ENCODE data around the gene FAM89B.

The FAM89B gene

GRCh38 chr11:65589444-65590239 is 17.3 kb downstream of the FAM89B start:
- no peak for TF ChIP-seq CTCF (IDR thresholded peaks at IDR 0.05; ENCODE audit: low read depth, low read length, missing control alignments)
- no peak for DNase-seq (ENCODE audit: low read depth)
- no peak overlapping the region for H3K4me3 ChIP-seq (ENCODE audit: low read depth, low read length)

GRCh38 chr11:65590240-65590738 is 18.0 kb downstream of the FAM89B start:
- no peak for TF ChIP-seq CTCF (IDR thresholded peaks at IDR 0.05; ENCODE audit: low read depth, low read length, missing control alignments)
- H3K4me3 ChIP-seq (ENCODE audit: low read depth, low read length): no peak overlapping the region
- DNase-seq (ENCODE audit: low read depth): no peak

DNA sequence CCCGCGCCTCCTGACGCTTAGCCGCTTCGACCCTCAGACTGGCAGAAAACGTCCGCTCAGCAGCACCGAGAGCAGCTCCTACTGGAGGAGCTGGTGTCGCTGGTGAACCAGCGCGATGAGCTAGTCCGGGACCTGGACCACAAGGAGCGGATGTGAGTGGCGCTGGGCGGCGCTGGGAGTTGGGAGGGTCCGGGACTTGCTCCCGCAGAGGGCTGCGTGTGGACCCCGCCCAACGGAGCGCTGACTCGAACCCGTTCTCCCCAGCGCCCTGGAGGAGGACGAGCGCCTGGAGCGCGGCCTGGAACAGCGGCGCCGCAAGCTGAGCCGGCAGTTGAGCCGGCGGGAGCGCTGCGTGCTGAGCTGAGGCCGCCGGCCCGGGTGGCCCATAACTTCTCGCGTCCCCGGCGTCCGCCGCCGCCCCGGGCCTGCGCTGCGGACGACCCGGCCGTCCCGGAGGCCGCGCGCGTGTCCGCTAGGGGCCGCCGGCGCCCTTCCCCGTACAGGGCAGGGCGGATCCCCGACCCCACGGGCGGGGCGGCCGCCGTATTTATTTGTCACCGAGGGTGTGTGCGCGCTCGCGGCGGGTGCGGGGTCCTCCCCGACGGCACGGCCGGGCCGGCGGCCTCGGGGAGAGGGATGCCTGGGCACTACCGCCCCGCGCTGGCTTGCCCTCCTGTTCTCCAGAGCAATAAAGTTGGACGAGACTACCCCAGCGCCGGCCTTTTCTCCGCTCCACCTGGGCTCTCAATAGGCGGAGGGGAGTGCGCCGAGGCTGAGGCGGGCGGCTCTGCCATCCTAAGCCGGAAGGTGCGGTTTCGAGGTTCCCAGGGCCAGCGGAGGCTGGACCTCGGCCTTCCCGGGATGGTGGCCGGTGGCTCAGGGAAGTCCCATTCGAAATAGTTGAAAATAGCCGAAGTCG is 19.9 kb downstream of the FAM89B start:
- TF ChIP-seq CTCF (IDR thresholded peaks at IDR 0.05; ENCODE audit: low read depth, low read length, missing control alignments): no peak
- no peak for DNase-seq (ENCODE audit: low read depth)
- no peak overlapping the region for H3K4me3 ChIP-seq (ENCODE audit: low read depth, low read length)

GRCh38 chr11:65592858-65593517 is 20.6 kb downstream of the FAM89B start:
- no peak overlapping the region for H3K4me3 ChIP-seq (ENCODE audit: low read depth, low read length)
- DNase-seq (ENCODE audit: low read depth): no peak
- no peak for TF ChIP-seq CTCF (IDR thresholded peaks at IDR 0.05; ENCODE audit: low read depth, low read length, missing control alignments)

DNA sequence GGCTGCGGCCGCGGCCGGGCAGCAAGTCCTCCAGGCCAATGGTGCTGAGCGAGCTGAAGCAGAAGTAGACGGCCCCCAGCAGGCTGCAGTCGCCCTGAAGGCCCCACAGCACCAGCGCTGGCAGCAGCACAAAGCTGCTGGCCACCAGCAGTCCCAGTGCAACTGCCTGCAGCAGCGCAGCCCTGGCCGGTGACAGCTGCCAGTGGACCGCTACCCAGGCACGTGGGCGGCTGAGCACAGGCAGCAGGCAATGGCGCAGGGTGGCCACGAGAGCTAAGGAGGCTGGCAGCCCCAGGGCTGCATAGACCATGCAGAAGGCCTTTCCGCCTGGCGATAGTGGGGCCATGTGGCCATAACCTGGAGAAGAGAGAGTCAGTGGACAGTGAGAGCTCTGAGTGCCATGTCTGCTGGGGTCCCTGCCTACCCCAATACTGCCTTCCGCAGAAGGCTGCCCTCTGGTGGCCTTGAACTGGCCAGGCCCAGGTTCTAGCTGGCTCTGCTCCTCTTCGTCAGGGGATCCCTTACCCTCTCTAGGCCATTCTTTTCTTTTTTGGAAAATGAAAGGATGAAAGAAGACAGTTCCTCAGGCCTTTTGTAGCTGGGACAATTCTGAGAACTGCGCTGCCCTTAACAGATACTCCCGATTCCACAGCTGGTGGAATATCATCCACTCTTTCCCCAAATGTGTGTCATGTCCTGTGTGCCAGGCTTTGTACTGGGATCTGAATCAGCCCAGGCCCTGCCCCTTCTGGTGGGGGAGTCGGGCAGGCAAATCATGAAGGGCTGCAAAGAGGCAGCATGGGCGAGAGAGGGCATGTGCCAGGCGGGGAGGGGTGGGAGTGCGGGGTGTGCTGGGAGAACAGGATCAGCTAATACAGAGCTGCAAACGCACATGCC is 21.4 kb downstream of the FAM89B start:
- DNase-seq (ENCODE audit: low read depth): no peak
- no peak overlapping the region for H3K4me3 ChIP-seq (ENCODE audit: low read depth, low read length)
- TF ChIP-seq CTCF (IDR thresholded peaks at IDR 0.05; ENCODE audit: low read depth, low read length, missing control alignments): peak; percentile 75

GRCh38 chr11:65595131-65595530 is 22.8 kb downstream of the FAM89B start:
- H3K4me3 ChIP-seq (ENCODE audit: low read depth, low read length): no peak overlapping the region
- no peak for DNase-seq (ENCODE audit: low read depth)
- TF ChIP-seq CTCF (IDR thresholded peaks at IDR 0.05; ENCODE audit: low read depth, low read length, missing control alignments): no peak
